Sigmoid colon (tissue), 7 donors: ENCODE measurements around the gene FEV. TPM values are rescaled to one million over a fixed set of nuclear protein-coding genes. Genes with fewer than 3 reads are reported as not detected.

Experiments
- DNase-seq: peaks from one replicate; pipeline ENCODE4 v3.0.0-alpha.2; 2019
- H3K27ac ChIP-seq, 4 donors: fragments of 200-600 bp; sonication (generic); one replicate each; pipeline ENCODE4 v1.5.1; 2016 to 2019; ENCODE audit warnings: mild to moderate bottlenecking in 1 of 4
- H3K27me3 ChIP-seq, 3 donors: fragments of 200-600 bp; sonication (generic); one replicate each; pipeline ENCODE4 v1.5.1; 2019; ENCODE audit warnings: mild to moderate bottlenecking in 1 of 3
- H3K36me3 ChIP-seq, 4 donors: fragments of 200-600 bp; sonication (generic); one replicate each; pipeline ENCODE4 v1.5.1; 2016 to 2019
- H3K4me1 ChIP-seq, 4 donors: fragments of 200-600 bp; sonication (generic); one replicate each; pipeline ENCODE4 v1.5.1; 2017 to 2019
- H3K4me3 ChIP-seq, 4 donors: fragments of 200-600 bp; sonication (generic); one replicate each; pipeline ENCODE4 v1.5.1; 2017 to 2019; ENCODE audit warnings: mild to moderate bottlenecking in 2 of 4, moderate library complexity in 1 of 4
- H3K9me3 ChIP-seq, 4 donors: fragments of 200-600 bp in 3 of 4; sonication (generic) in 3 of 4; one replicate each; pipeline versions ENCODE4 v1.5.1 to v1.6.1; 2013 to 2019
- EP300 ChIP-seq, 4 donors: sonication (generic); formaldehyde crosslinking; IDR thresholded peaks; one replicate each; pipeline ENCODE4 v1.6.1; 2017; ENCODE audit warnings: antibody characterized with exemption in 4 of 4
- POLR2A ChIP-seq, 2 donors: fragments of 450-650 bp; IDR thresholded peaks; one replicate each; pipeline ENCODE4 v1.6.1; 2016; ENCODE audit warnings: antibody characterized with exemption in 2 of 2, mild to moderate bottlenecking in 2 of 2, moderate library complexity in 2 of 2
- POLR2AphosphoS5 ChIP-seq, 4 donors: sonication (generic); formaldehyde crosslinking; IDR thresholded peaks; one replicate each; pipeline ENCODE4 v1.6.1; 2017; ENCODE audit warnings: antibody characterized with exemption in 4 of 4
- WGBS, 2 donors: extraction: QIAGEN DNeasy Blood & Tissue Kit; methylation state at CpG; one replicate each; pipeline ENCODE4 v1.1.7; 2013; 5-methylcytosine and 5-hydroxymethylcytosine counted together
- intact Hi-C: fragments of 100-400 bp; cut with DNase I; formaldehyde crosslinking; loops from one replicate; pipeline ENCODE4 v1.15.1; 2023
- polyA plus RNA-seq, 3 donors: library from polyadenylated mRNA; stranded (reverse); fragments of 200-250 nt; gene quantifications; one replicate each; pipeline ENCODE4 v1.2.3, GENCODE V29; 2013
- total RNA-seq, 4 donors: library from RNA; depleted of rRNA; stranded (reverse); fragments of >200 nt; gene quantifications; one replicate each; pipeline ENCODE4 v1.1.0, GENCODE V29; 2016
- TF ChIP-seq, protein P1 (sequence below), 4 experiments: fragments of 450-650 bp in 3 of 4; fragments of 200-600 bp in 1 of 4; IDR thresholded peaks; one replicate each; pipeline ENCODE4 v1.5.1; 2016 to 2019; ENCODE audit warnings: antibody characterized with exemption in 4 of 4, mild to moderate bottlenecking in 3 of 4, moderate library complexity in 2 of 4
- donor health status: healthy with polysubstance abuse.
- donor health status: Bipolar disorder and iron deficiency.
- donor health status: healthy.

Gene FEV
- total and polyA plus RNA-seq, 7 donors: 0.71 to 6.0 (median 0.77) TPM; not detected in 4

DNA sequence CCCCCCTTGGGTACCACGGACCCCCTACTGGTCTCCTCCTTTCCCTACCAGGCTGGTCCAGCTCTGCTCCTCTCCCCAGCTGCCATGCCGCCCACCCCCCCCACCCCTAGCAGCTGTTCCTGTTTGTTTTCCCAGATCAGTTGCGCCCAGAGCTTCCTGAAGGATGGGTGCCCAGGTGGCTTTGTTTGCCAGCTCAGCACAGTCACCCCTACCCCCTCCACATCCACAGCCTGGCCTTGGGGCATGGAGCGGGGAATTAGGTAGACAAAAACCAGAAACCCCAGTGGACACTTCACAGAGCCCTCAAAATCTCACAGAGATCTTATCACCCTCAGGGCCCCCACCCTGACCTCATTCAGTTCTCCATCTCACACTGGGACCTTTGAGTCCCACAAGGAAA is 12.0 kb upstream of the FEV start:
- intact Hi-C loops: loop anchor here (10.0 kb wide), 1 partner anchor 158 kb away; no protein-coding TSS in a partner anchor
- 14 to 35% methylated on average over 4 of the region's 4 CpGs for WGBS, 2 donors

DNA sequence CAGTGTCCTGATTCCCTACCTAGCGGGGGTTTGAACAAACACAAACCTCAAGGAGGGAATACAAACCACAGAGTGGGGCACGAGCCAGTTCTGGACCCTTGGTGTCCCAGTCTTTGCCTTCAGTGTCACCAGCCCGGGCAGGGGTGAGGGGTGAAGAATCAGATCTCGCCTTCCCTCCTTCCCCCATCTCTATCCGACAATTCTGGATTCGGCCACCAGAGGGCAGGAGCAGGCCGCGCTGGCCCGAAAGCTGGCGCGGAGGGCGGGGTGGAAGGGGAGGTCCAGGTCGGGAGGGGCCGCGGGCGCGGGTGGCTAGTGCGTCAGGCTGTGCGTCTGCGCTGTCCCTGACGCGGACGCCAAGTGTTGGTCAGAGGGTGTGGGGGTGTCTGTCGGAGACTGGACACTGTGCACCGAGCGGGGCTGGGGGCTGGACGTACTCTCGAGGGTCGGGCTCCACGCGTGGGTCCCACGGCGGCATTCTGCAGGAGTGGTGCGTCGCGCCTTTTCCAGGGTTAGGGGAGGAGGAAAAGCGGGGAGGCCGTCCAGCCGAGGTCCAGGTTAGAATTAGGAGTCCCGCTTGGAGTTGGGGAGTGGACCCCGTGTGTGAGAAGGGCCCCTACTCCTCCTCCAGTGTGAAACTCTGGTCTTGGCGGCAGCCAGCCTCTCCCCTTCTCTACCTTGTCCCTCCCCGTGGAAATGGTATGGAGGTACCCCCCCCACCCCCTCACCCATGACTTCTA is 11.2 kb upstream of the FEV start:
- peaks cover 0 to 30% (median 26%) of the 10 kb centered on the region in 4 donors for H3K4me1 ChIP-seq
- TF ChIP-seq EP300 (IDR thresholded peaks at IDR 0.05) (no peak), POLR2AphosphoS5 (IDR thresholded peaks at IDR 0.05) (peak; percentile 19 to 75 (median 39)), POLR2A (IDR thresholded peaks at IDR 0.05) (peak in 1 of 2 donors; percentile 63)
- TF ChIP-seq, protein P1, sequence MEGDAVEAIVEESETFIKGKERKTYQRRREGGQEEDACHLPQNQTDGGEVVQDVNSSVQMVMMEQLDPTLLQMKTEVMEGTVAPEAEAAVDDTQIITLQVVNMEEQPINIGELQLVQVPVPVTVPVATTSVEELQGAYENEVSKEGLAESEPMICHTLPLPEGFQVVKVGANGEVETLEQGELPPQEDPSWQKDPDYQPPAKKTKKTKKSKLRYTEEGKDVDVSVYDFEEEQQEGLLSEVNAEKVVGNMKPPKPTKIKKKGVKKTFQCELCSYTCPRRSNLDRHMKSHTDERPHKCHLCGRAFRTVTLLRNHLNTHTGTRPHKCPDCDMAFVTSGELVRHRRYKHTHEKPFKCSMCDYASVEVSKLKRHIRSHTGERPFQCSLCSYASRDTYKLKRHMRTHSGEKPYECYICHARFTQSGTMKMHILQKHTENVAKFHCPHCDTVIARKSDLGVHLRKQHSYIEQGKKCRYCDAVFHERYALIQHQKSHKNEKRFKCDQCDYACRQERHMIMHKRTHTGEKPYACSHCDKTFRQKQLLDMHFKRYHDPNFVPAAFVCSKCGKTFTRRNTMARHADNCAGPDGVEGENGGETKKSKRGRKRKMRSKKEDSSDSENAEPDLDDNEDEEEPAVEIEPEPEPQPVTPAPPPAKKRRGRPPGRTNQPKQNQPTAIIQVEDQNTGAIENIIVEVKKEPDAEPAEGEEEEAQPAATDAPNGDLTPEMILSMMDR (IDR thresholded peaks at IDR 0.05): peak; percentile 71 to 89 (median 86)
- peak; percentile 94 for DNase-seq
- H3K9me3 ChIP-seq: no peaks in the 10 kb centered on the region
- peaks cover 53 to 98% (median 78%) of the 10 kb centered on the region in 3 donors for H3K27me3 ChIP-seq
- H3K36me3 ChIP-seq: no peaks in the 10 kb centered on the region
- no peak overlapping the region for H3K27ac ChIP-seq
- intact Hi-C loops: loop anchor here (10.0 kb wide), 1 partner anchor 159 kb away; no protein-coding TSS in a partner anchor
- peak overlapping the region; percentile 7 to 40 (median 31) for H3K4me3 ChIP-seq
- WGBS, 2 donors: 1 to 6% methylated on average over 43 of the region's 43 CpGs

More for the DNA sequence above, 12.0 kb upstream of the FEV start:
- no peak for TF ChIP-seq POLR2AphosphoS5 (IDR thresholded peaks at IDR 0.05)
- TF ChIP-seq, protein P1 (IDR thresholded peaks at IDR 0.05): no peak
- TF ChIP-seq POLR2A (IDR thresholded peaks at IDR 0.05): no peak
- no peak for TF ChIP-seq EP300 (IDR thresholded peaks at IDR 0.05)
- Histone ChIP-seq H3K9me3 (no peaks in the 10 kb centered on the region), H3K4me3 (no peak overlapping the region), H3K27ac (no peak overlapping the region), H3K36me3 (no peaks in the 10 kb centered on the region), H3K4me1 (peaks cover 0 to 38% (median 33%) of the 10 kb centered on the region in 4 donors), H3K27me3 (peaks cover 54 to 98% (median 78%) of the 10 kb centered on the region in 3 donors)
- no peak for DNase-seq

DNA sequence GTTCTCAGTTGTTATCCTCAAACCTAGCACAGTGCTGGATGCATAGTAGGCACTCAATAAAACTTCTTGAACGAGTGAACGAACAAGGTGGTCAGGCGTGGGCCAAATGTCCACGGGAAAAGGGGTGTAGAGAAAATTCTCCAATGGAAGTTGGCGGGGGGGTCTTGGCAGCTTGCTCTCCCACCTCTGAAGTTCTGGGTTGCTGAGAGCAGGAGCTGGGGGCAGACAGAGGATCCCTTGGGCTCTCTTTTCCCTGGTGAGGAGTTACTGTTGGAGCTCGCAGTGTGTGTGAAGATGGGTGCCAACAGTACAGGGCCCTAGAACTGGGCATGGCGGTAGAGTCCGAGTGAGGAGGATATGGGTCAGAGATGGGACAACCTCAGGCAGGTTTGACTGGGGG is 10.6 kb upstream of the FEV start:
- TF ChIP-seq, protein P1 (IDR thresholded peaks at IDR 0.05): no peak
- TF ChIP-seq EP300 (IDR thresholded peaks at IDR 0.05): no peak
- no peak for TF ChIP-seq POLR2A (IDR thresholded peaks at IDR 0.05)
- no peak for TF ChIP-seq POLR2AphosphoS5 (IDR thresholded peaks at IDR 0.05)
- Histone ChIP-seq H3K27ac (no peak overlapping the region), H3K9me3 (no peaks in the 10 kb centered on the region), H3K4me3 (no peak overlapping the region), H3K36me3 (no peaks in the 10 kb centered on the region), H3K4me1 (peaks cover 0 to 30% (median 26%) of the 10 kb centered on the region in 4 donors), H3K27me3 (peaks cover 53 to 98% (median 78%) of the 10 kb centered on the region in 3 donors)
- intact Hi-C loops: loop anchor here (10.0 kb wide), 1 partner anchor 159 kb away; no protein-coding TSS in a partner anchor
- WGBS, 2 donors: 18 to 25% methylated on average over 8 of the region's 8 CpGs
- DNase-seq: no peak

DNA sequence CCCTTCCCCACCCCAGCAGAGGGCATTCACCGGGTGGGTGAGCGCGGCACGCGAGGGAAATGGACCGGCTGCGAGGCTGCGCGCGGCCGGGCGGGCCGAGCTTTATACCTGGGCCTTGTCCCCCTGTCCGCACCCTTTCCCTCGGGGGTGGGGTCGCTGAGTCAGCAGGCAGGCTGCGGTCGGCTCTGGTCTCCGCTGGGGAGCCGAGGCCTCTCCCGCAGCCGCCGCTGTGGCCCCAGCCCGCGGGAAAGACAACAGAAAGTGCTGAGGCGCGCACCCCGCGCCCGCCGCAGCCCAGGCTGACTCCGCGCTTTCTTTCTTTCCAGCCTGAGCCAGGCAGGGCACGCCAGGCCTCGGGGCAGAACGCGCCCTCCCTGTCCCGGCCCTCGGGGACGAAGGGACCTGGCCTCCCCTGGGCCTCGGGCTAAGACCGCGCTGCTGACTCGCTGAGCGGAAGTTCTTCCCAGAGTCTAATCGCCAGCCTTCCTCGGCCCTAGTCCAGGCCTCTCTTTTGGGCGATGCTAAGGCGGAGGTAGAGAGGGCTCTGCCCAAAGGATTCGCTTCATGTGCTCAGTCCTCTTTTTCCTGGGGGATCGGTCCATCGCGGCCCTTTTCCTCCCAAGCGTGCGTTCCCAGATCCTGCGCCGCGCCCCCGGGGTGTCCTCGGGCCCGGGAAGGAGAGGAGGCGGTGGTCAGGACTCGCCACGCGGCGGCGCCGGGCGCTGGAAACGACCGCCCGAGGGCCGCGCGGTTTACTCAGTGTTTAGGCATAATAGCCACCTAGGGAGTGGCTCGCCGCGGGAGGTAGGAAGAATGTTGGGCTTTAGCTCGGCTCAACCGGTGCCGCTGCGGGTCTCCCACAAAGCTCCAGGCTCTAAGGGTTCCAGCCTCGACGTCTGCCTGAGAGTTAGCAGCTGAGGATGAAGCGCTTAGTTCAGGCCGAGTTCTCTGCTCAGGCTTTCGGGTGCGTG is 8.6 kb upstream of the FEV start, which contains the start of gene CRYBA2:
Gene CRYBA2 (minus strand): TSS at position 78 of the 971 bp plus-strand sequence. CDS start 246 bp downstream, outside the sequence.
- Histone ChIP-seq H3K4me1 (peaks cover 0 to 30% (median 26%) of the 10 kb centered on the region in 4 donors), H3K27me3 (peaks cover 63 to 98% (median 93%) of the 10 kb centered on the region in 3 donors), H3K4me3 (peak within 1 kb of the TSS; percentile 18 to 48 (median 32)), H3K9me3 (no peaks in the 10 kb centered on the region), H3K27ac (no peak within 1 kb of the TSS), H3K36me3 (no peaks in the 10 kb centered on the region)
- WGBS, 2 donors: 1 to 2% methylated on average over 88 of the region's 88 CpGs
- TF ChIP-seq POLR2A (IDR thresholded peaks at IDR 0.05): no peak
- TF ChIP-seq EP300 (IDR thresholded peaks at IDR 0.05): no peak
- TF ChIP-seq, protein P1 (IDR thresholded peaks at IDR 0.05): no peak
- no peak for TF ChIP-seq POLR2AphosphoS5 (IDR thresholded peaks at IDR 0.05)
- intact Hi-C loops: loop anchor here (10.0 kb wide), 1 partner anchor 161 kb away; no protein-coding TSS in a partner anchor
- DNase-seq: no peak
